Inflammatory macrophage treated with lipopolysaccharide for 4 hours (primary cell): ENCODE data around the gene COL8A2.
A peak's percentile ranks its signal among the peaks of the same experiment; 100 is the strongest.

Source experiments
- DNase-seq: peaks from one replicate; pipeline ENCODE4 v3.0.0-alpha.2; 2020

The COL8A2 gene

GRCh38 chr1:36088577-36089392 is 36.2 kb downstream of the COL8A2 start, which contains the start of gene ADPRS:
Gene ADPRS (plus strand): TSS chr1:36088892. CDS start chr1:36088905, 13 bp downstream.
- DNase-seq = peak; percentile 92

DNA sequence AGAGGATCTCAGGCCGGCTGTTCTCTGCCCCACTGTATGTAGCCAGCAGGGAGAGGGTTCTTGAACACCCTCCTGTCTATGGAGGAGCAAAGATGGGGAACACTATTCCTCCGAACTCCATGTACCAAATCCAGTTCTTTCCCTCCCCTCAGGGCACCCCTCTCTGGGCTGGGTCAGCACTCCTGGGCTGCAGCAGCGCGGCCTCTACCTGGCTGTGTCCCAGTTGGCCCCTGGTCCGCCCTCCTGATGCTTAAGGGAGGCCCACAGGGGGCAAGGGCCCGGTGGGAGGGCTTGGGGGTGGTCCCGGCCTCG is 36.8 kb downstream of the COL8A2 start:
- DNase-seq = no peak

DNA sequence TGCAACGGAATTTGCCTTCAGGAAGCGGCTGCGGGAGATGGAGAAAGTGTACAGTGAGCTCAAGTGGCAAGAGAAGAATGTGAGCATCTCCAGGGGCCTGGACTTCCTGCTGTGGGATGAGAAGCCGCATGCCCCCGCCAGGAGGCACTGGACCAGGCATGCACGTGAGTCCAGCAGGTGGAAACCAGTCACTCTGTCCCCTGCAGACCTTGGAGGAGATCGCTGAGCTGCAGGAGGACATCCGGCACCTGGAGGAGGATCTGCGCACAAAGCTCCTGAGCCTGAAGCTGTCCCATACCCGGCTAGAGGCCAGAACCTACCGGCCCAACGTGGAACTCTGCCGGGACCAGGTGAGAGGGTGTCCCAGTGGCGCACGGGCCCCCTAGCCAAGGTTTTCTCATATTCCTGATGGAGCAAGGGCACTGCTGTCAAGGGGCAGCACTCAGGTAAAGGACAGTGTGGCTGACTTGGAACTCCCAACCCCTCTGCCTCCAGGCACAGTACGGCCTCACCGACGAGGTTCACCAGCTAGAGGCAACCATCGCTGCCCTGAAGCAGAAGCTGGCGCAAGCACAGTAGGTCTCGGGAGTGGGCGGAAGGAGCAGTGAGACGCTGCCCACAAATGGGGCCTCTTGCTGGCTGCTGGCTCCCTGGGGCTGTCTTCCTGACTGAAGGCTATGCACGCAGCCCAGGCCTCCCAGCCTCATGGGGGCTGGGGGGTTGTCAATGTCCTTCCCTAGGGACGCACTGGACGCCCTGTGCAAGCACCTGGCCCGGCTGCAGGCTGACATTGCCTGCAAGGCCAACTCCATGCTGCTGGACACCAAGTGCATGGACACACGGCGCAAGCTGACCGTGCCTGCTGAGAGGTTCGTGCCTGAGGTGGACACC is 37.5 kb downstream of the COL8A2 start:
- no peak for DNase-seq

DNA sequence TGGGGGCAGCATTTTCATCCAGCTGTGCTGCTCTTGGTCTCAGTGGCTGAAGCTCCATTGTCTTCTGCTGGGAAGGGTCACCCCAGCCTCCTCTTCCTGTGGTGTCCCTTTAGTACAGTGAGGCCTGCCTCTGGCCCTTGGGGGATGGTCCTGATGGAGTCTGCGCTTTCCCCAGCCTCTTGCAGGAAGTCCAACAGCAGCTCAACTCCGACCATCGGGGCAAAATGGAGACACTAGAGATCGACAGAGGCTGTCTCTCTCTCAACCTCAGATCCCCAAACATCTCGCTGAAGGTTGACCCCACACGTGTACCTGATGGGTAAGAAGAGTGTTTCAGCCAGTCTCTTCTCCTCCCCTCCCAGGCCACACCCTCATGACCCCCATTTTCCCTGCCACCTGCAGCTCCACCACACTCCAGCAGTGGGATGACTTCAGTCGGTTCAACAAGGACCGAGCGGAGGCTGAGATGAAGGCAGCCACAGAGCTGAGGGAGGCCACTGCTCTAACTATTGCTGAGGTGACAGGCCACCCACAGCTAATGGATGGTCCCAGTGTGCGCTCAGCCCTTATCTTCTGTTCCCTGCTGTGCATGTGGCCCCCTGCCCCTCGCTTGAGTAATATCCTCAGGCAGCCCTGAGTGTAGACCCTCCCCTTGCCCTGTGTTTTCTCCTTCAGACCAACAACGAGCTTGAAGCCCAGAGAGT is 38.3 kb downstream of the COL8A2 start:
- DNase-seq = no peak

DNA sequence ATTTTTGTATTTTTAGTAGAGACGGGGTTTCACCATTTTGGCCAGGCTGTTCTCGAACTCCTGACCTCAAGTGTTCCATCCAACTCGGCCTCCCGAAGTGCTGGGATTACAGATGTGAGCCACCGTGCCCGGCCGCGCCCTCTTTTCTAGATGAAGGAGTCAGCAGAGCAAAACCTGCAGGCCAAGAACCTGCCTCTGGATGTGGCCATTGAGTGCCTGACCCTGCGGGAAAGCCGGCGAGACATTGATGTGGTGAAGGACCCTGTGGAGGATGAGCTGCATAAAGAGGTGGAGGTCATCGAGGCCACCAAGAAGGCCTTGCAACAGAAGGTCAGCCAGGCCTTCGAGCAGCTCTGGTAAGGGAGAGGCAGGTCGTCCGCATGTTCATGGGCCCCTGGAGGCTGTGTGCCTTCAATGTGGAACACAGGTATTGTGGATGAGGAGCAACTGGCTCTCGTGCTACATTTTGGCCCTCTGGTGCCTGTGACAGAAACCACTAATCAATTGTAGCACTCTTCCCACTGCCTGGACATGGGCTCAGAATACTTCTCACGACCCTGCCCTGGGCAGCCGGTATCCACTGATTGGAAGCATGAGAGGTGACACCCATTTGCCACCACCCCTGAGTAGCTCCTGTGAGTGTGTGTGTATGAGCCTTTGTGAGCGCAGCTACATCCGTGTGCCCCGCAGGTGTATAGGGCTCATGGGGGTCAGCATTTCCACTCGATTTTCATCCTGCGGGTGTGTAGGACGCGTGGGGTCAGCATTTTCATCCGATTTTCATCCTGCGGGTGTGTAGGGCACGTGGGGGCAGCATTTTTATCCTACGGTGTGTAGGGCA is 39.1 kb downstream of the COL8A2 start:
- DNase-seq = no peak

- DNase-seq = no peak
Measured at GRCh38 chr1:36085126-36085525, 39.9 kb downstream of the COL8A2 start.

GRCh38 chr1:36084497-36085115 is 40.4 kb downstream of the COL8A2 start:
- no peak for DNase-seq

DNA sequence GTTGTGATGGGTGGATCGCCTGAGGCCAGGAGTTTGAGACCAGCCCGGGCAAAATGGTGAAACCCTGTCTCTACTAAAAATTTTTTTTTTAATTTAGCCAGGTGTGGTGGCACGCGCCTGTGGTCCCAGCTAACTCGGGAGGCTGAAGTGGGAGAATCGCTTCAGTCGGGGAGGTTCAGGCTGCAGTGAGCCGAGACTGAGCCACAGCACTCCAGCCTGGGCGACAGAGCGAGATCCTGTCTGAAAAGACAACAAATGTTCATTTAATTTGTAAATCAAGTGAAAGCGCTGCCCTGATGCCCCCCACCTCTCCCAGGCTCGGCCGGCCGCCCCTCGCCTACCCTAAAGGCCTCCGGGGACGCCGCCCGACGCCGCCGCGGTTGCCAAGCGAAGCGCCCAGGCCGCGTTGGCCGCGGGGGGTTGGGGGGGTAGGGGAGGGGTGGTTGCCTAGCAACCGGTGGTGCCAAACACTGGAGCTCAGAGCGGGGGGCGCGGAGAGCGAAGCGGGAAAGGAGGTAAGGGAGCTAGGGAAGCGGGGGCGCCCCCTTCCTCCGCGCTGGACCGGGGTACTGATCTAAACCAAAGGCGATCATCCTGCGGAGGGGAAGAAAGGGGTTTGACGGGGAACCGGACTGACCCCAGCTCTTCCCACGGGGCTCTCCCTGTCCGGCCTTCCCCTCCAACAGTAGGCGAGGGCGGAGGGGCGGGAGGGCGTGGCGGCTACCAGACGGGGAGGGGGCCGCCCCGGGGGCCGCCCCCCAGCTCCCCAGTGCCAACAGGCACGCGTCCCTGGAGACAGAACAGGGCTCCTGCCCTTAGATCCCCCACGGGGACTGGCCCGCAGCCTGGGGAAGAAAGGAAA is 41.2 kb downstream of the COL8A2 start, which contains the start of gene TEKT2:
Gene TEKT2 (plus strand): TSS at position 460 of the 862 bp plus-strand sequence. CDS start 828 bp downstream, outside the sequence.
- no peak for DNase-seq

DNA sequence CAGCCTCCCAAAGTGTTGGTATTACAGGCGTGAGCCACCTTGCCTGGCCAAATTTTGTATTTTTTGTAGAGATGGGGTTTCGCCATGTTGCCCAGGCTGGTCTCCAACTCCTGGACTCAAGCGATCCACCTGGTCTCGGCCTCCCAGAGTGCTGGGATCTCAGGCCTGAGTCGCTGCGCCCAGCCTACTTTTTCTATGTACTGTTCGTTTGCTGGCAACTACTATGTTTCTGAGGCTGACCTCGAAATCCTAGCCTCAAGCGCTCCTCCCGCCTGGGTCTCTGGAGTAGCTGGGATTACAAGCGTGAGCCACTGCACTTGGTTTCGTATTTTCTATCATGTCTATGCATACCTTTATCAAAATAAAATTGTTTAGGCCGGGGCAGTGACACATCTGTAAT is 41.8 kb downstream of the COL8A2 start:
- DNase-seq = no peak

DNA sequence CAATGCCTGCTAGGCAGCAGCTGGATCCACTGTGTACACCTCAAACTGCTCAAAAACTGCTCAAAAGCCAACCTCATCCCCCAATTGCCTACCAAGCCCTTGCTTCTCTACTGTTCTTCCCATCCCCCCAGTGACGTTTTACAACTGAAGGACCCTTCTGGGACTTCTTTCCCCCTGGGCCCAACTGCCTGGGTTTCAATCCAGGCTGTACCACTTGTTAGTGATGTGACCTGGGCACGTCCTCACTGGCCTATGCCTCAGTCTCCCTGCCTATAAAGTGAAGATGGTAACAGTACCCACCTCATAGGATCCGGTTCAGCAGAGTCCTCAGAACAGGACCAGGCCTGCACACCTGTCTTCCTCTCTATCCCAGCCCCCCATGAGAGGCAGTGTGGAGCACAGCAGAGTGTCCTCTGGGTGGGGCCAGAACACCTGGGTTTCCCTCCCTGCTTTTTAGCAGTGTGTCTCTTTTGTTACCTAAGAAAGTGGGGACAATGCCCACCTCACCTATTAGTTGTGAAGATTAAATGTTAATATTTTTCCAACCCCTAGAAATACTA is 43.0 kb downstream of the COL8A2 start:
- no peak for DNase-seq

DNA sequence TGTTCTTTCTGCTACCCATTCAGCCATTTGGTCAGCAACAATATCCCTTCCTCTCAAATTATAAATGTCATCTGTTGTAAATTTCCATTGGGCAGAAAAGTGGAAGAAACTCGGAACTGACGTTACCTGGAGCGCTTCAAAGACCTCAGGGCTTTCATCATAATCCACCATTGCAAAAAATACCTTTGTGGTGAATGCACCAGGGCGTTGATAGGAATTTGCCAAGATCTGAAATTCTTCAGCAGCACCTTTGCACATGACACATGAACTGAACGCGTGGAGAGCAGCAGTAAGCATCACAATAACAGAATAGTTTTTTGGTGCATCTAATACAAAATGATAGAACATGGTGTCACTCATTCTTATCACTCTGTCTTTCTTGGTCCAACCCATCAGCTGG is 44.2 kb downstream of the COL8A2 start:
- DNase-seq = no peak

DNA sequence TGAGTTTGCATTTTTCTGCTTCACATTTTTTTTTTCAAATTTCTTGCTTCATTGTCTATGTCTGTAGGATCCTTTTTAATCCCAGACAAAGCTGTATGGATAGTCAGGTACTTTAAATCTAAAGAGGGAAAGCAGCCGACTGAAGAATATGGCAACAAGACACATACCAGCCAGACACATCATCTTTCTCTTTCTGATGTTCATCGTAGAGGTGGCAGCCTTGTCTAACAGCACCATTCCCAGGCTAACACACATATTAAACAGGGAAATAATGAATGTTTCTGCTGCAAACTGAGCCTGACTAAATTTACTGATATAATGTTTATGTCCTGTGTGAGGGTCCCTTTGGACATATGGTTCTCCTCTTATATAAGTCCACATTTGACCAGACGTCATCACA is 44.8 kb downstream of the COL8A2 start:
- DNase-seq = no peak

- no peak for DNase-seq
Measured at GRCh38 chr1:36076979-36077573, 47.9 kb downstream of the COL8A2 start.

GRCh38 chr1:36070349-36070748 is 54.7 kb downstream of the COL8A2 start:
- no peak for DNase-seq

GRCh38 chr1:36068866-36069265 is 56.2 kb downstream of the COL8A2 start:
- DNase-seq = no peak

- DNase-seq = no peak
Measured at GRCh38 chr1:36067871-36068270, 57.2 kb downstream of the COL8A2 start.

GRCh38 chr1:36062315-36062714 is 62.7 kb downstream of the COL8A2 start:
- no peak for DNase-seq

DNA sequence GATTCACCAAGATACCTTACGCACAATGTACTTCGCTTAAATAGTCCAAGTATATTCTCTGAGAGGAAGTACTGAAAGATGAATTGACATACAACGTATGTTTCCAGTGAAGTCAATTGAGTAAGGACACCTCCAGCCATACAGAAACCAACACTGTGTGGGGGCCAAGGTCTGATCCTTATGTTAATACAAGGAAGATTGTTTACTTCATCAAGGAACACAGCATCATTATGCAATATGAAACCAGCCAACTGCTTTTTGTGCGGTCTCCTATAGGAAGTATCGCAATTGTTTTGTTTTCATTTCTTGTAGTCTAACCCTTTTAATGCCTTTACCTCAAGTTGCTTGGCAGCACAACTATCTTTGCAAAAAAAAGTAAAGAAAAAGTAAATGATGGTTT is 69.3 kb downstream of the COL8A2 start:
- DNase-seq = peak; percentile 89

DNA sequence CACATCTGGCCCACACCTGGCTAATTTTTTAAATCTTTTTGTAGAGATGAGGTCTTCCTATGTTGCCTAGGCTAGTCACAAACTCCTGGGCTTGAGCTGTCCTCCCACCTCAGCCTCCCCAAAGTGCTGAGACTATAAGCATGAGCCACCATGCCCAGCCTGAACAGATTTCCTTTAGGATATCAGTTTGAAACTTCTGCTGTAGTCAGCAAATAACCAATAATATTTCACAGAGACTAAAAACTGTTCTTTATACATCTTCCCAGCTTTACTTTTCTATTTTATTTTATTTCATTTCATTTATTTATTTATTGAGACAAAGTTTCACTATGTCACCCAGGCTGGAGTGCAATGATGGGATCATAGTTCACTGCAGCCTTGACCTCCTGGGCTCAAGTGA is 71.0 kb downstream of the COL8A2 start:
- no peak for DNase-seq

DNA sequence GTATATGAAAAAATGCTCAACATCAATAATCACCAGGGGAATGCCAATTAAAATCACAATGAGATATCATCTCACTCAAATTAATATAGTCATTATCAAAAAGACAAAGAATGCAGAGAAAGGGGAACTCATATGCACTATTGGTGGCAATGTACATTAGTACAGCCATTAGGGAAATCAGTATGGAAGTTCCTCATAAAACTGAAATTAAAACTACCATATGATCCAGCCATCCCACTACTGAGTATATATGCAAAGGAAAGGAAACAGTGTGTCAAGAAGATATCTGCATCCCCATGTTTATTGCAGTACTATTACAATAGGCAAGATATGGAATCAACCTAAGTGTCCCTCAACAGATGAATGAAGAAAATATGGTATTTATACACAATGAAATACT is 73.2 kb downstream of the COL8A2 start:
- peak; percentile 75 for DNase-seq
